LNCaP clone FGC (cell line): Measurements from ENCODE around the gene CHST15.

ENCODE experiments used
- DNase-seq: peaks from one replicate; pipeline ENCODE4 v3.0.0-alpha.2; 2011; ENCODE audit warnings: low read depth
- H3K4me3 ChIP-seq: 2 replicates; pipeline ENCODE4 v1.5.1; 2011; ENCODE audit warnings: mild to moderate bottlenecking, low read depth, low read length, control low read depth
- TF ChIP-seq, protein P1 (sequence below): IDR thresholded peaks from 2 replicates; pipeline ENCODE4 v1.5.1; 2012; ENCODE audit warnings: mild to moderate bottlenecking; ENCODE audit not compliant: control insufficient read depth, insufficient read depth; ENCODE audit errors: extremely low read depth

CHST15 gene

GRCh38 chr10:124027031-124027611 is 66.3 kb downstream of the CHST15 start:
- H3K4me3 ChIP-seq, result no peak overlapping the region
- DNase-seq, result no peak
- TF ChIP-seq, protein P1, sequence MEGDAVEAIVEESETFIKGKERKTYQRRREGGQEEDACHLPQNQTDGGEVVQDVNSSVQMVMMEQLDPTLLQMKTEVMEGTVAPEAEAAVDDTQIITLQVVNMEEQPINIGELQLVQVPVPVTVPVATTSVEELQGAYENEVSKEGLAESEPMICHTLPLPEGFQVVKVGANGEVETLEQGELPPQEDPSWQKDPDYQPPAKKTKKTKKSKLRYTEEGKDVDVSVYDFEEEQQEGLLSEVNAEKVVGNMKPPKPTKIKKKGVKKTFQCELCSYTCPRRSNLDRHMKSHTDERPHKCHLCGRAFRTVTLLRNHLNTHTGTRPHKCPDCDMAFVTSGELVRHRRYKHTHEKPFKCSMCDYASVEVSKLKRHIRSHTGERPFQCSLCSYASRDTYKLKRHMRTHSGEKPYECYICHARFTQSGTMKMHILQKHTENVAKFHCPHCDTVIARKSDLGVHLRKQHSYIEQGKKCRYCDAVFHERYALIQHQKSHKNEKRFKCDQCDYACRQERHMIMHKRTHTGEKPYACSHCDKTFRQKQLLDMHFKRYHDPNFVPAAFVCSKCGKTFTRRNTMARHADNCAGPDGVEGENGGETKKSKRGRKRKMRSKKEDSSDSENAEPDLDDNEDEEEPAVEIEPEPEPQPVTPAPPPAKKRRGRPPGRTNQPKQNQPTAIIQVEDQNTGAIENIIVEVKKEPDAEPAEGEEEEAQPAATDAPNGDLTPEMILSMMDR, result no peak

- H3K4me3 ChIP-seq, result no peak overlapping the region
- TF ChIP-seq, protein P1, result no peak
- DNase-seq, result no peak
Measured at GRCh38 chr10:124026589-124026939, 66.8 kb downstream of the CHST15 start.

DNA sequence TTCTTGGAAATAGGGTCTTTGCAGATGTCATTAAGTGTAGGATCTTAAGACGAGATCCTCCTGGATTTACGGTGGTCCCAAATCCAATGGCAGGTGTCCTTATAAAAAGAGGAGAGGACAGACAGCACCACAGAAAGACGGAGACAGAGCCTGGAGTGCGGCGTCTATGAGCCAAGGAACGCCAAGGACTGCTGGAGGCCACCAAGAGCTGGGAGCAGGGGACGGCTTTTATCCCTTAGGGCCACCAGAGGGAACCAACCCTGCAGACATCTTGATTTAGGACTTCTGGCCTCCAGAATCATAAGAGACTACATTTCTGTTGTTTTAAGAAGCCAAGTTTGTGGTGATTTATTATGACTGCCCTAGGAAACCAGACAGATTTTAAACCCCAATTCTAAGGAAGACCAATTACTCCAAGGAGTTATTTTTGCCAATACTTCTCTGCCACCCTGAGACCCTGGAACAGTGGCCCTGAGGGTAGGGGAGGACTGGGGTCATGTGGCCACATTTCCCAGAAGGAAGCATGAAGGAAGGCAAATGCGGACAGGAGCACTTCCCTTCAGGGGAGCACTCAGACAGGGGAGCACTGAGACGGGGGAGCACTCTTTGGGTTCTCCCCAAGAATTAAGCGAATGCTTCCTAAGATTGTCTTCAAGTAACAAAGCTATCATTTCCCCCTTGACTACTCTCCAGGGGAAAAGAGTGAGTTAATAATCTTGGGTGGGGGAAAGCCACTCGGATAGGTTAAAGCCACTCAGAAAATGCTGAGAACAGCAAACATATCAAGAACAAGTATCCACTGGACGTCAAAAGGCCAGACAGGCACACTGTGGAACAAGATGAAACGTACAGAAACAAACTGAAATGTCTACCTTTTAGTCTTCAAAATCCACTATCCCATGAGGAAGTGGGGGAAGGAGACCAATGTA is 67.5 kb downstream of the CHST15 start:
- peak; percentile 27 for DNase-seq
- no peak overlapping the region for H3K4me3 ChIP-seq
- TF ChIP-seq, protein P1, result peak; percentile 54

GRCh38 chr10:124025152-124025551 is 68.2 kb downstream of the CHST15 start:
- TF ChIP-seq, protein P1, result no peak
- DNase-seq, result no peak
- no peak overlapping the region for H3K4me3 ChIP-seq

GRCh38 chr10:124022066-124022465 is 71.3 kb downstream of the CHST15 start:
- H3K4me3 ChIP-seq, result no peak overlapping the region
- TF ChIP-seq, protein P1, result no peak
- no peak for DNase-seq

DNA sequence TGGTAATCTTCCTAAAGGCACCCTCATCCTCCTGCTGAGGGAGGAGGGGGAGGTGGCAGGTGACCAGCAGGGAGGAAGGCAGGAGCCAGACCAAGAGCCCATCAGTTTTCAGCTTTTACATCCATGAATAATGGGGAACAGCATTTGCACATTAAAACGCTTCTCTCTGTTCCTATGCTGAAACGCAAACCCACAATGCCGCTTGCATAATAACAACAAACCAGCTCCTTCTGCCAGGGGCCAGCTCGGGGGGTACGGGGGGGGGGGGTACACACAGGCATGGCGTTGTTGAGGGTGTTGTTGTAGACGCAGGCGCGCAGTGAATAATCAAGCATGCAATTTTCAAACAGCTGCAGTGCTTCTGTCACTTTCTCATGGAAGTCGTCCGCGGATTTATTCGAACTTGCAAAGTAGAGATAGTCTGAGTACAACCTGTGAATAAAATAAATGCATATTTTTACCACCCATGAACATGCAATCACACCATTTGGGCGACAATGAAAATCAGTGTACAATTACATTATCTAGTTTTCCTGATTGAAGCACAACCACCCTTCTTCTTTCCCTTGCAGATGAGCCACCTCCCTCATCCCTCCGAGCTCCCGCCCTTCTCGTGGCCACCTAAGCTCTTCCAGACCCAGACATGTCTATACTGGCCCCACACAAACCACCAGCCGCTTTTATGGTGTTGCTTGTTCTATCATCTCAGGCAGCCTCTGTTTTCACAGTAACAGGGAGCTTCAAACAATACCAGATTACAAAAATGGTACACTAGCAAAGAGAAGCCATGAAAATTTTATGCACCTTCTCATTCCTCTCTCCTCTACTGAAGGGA is 72.2 kb downstream of the CHST15 start:
- DNase-seq, result no peak
- TF ChIP-seq, protein P1, result no peak
- H3K4me3 ChIP-seq, result no peak overlapping the region
